SK-N-SH (cell line): ENCODE measurements around the gene RETSAT. TPM values are rescaled to one million over a fixed set of nuclear protein-coding genes. Genes with fewer than 3 reads are reported as not detected.

Source experiments
- CTCF ChIA-PET: fragments of 300-600, 350-600 bp; formaldehyde crosslinking; extraction: SDS; loops from one replicate; lab custom pipeline; 2021; lab: Yijun Ruan, JAX
- POLR2A ChIA-PET: fragments of 350-600 bp; sonication (Branson Sonifier 250); formaldehyde crosslinking; extraction: SDS; loops from one replicate; lab custom pipeline; 2020; ENCODE audit warnings: antibody characterized with exemption, inconsistent platforms; lab: Yijun Ruan, JAX
- DNase-seq: peaks from one replicate; pipeline ENCODE4 v3.0.0; 2012
- H2AFZ ChIP-seq: fragments of 200-600 bp; sonication (generic); 2 replicates; pipeline ENCODE4 v1.8.1; 2016; ENCODE audit warnings: antibody characterized with exemption, mild to moderate bottlenecking, low read depth
- H3F3A ChIP-seq: fragments of 200-600 bp; sonication (generic); replicated peaks from 2 replicates; pipeline ENCODE3; 2016; ENCODE audit warnings: antibody characterized with exemption, mild to moderate bottlenecking; ENCODE audit not compliant: insufficient read depth
- H3K27ac ChIP-seq, 2 experiments: fragments of 200-500 bp in 1 of 2; fragments of 200-600 bp in 1 of 2; sonication (Bioruptor generic) in 1 of 2; sonication (generic), shearing (Covaris generic) in 1 of 2; 2 replicates each; pipeline versions ENCODE4 v1.5.1 to v1.6.1; 2014 to 2016; ENCODE audit warnings: low read depth in 2 of 2, inconsistent platforms in 1 of 2, low read length in 1 of 2, mild to moderate bottlenecking in 1 of 2, mixed read lengths in 1 of 2
- H3K27me3 ChIP-seq: fragments of 200-600 bp; sonication (generic), shearing (Covaris generic); 2 replicates; pipeline ENCODE4 v1.6.1; 2016; ENCODE audit warnings: mixed run types; ENCODE audit not compliant: insufficient read depth
- H3K36me3 ChIP-seq, 2 experiments: fragments of 200-500 bp in 1 of 2; fragments of 200-600 bp in 1 of 2; sonication (Bioruptor generic) in 1 of 2; sonication (generic) in 1 of 2; replicated peaks in 1 of 2; 2 replicates each; pipeline versions ENCODE3 to v1.5.1; 2014 to 2016; ENCODE audit warnings: low read length in 1 of 2, mild to moderate bottlenecking in 1 of 2; ENCODE audit not compliant: insufficient read depth in 2 of 2, control insufficient read depth in 1 of 2
- H3K4me1 ChIP-seq, 2 experiments: fragments of 200-500 bp in 1 of 2; fragments of 200-600 bp in 1 of 2; sonication (Bioruptor generic) in 1 of 2; sonication (generic), shearing (Covaris generic) in 1 of 2; 2 replicates each; pipeline versions ENCODE4 v1.5.1 to v1.6.1; 2014 to 2016; ENCODE audit warnings: low read depth in 1 of 2, low read length in 1 of 2, mixed run types in 1 of 2; ENCODE audit not compliant: insufficient read depth in 2 of 2, control insufficient read depth in 1 of 2
- H3K4me2 ChIP-seq: fragments of 200-600 bp; sonication (generic), shearing (Covaris generic); 2 replicates; pipeline ENCODE4 v1.6.1; 2017; ENCODE audit warnings: mixed run types
- H3K4me3 ChIP-seq, 2 experiments: fragments of 200-500 bp in 1 of 2; fragments of 200-600 bp in 1 of 2; sonication (Bioruptor generic) in 1 of 2; sonication (generic), shearing (Covaris generic) in 1 of 2; 2 replicates each; pipeline versions ENCODE4 v1.5.1 to v1.8.1; 2014 to 2016; ENCODE audit warnings: low read depth in 2 of 2, inconsistent platforms in 1 of 2, low read length in 1 of 2, mild to moderate bottlenecking in 1 of 2, mixed read lengths in 1 of 2, moderate library complexity in 1 of 2
- H3K79me2 ChIP-seq: fragments of 200-600 bp; sonication (generic); 2 replicates; pipeline ENCODE4 v1.8.1; 2017; ENCODE audit warnings: mild to moderate bottlenecking; ENCODE audit not compliant: insufficient read depth
- H3K9ac ChIP-seq: fragments of 200-600 bp; sonication (generic); 2 replicates; pipeline ENCODE4 v1.6.1; 2017; ENCODE audit warnings: mixed run types
- H3K9me2 ChIP-seq: fragments of 200-600 bp; sonication (generic); 2 replicates; pipeline ENCODE4 v1.6.1; 2017; ENCODE audit warnings: mixed run types
- H3K9me3 ChIP-seq: fragments of 200-600 bp; sonication (generic); 2 replicates; pipeline ENCODE4 v1.6.1; 2017; ENCODE audit warnings: mixed run types, mild to moderate bottlenecking, moderate library complexity
- H4K20me1 ChIP-seq: fragments of 200-600 bp; sonication (generic); 2 replicates; pipeline ENCODE4 v1.6.1; 2017; ENCODE audit warnings: mild to moderate bottlenecking, mixed run types; ENCODE audit not compliant: insufficient read depth
- ELF1 ChIP-seq: IDR thresholded peaks from 2 replicates; pipeline ENCODE4 v1.4.0; 2012
- FOSL2 ChIP-seq: IDR thresholded peaks from 2 replicates; pipeline ENCODE4 v1.4.0; 2012; ENCODE audit warnings: low read depth, mild to moderate bottlenecking, moderate library complexity, borderline replicate concordance
- GABPA ChIP-seq: IDR thresholded peaks from 2 replicates; pipeline ENCODE4 v1.4.0; 2012; ENCODE audit warnings: low read depth, mild to moderate bottlenecking
- GATA2 ChIP-seq: sonication (generic); formaldehyde crosslinking; IDR thresholded peaks from 2 replicates; pipeline ENCODE4 v1.5.0; 2020; ENCODE audit warnings: mild to moderate bottlenecking, missing genetic modification reagents
- JUND ChIP-seq: IDR thresholded peaks from 2 replicates; pipeline ENCODE4 v1.4.0; 2012
- NFIC ChIP-seq: IDR thresholded peaks from 2 replicates; pipeline ENCODE4 v1.4.0; 2012; ENCODE audit warnings: borderline replicate concordance
- NRF1 ChIP-seq: IDR thresholded peaks from 2 replicates; pipeline ENCODE4 v1.6.1; 2012; ENCODE audit warnings: low read depth, mild to moderate bottlenecking, low read length
- PBX3 ChIP-seq: IDR thresholded peaks from 2 replicates; pipeline ENCODE4; 2012
- RAD21 ChIP-seq: IDR thresholded peaks from 2 replicates; pipeline ENCODE4 v1.6.1; 2012; ENCODE audit warnings: mild to moderate bottlenecking, low read length
- REST ChIP-seq: IDR thresholded peaks from 2 replicates; pipeline ENCODE4 v1.6.1; 2012; ENCODE audit warnings: mild to moderate bottlenecking, low read depth, low read length, moderate library complexity
- RFX5 ChIP-seq: IDR thresholded peaks from 2 replicates; pipeline ENCODE4 v1.6.1; 2012; ENCODE audit warnings: mild to moderate bottlenecking, improper control_type of control experiment, low read length
- SMC3 ChIP-seq: IDR thresholded peaks from 2 replicates; pipeline ENCODE4 v1.6.1; 2012; ENCODE audit warnings: low read depth, low read length, improper control_type of control experiment
- TCF12 ChIP-seq: IDR thresholded peaks from 2 replicates; pipeline ENCODE4 v1.4.0; 2012
- USF2 ChIP-seq: fragments of 150-350 bp; IDR thresholded peaks from 2 replicates; pipeline ENCODE4 v1.6.1; 2017; ENCODE audit warnings: antibody characterized with exemption, low read length, low read depth, borderline replicate concordance
- WGBS: methylation state at CpG from one replicate; pipeline ENCODE4 v1.1.6; 2017; ENCODE audit warnings: low lambda C conversion rate; 5-methylcytosine and 5-hydroxymethylcytosine counted together
- polyA plus RNA-seq, 3 experiments: library from polyadenylated mRNA; depleted of rRNA; stranded (reverse); fragments of >200 nt; gene quantifications; 2 replicates each; pipeline ENCODE4 v1.2.3, GENCODE V29; 2012
- TF ChIP-seq, protein P1 (sequence below): IDR thresholded peaks from 2 replicates; pipeline ENCODE4 v1.4.0; 2012; ENCODE audit warnings: low read depth
- TF ChIP-seq, protein P2 (sequence below): IDR thresholded peaks from 2 replicates; pipeline ENCODE4 v1.4.0; 2012; ENCODE audit warnings: low read depth, borderline replicate concordance
- TF ChIP-seq, protein P3 (sequence below): fragments of 200-600 bp; sonication (generic); IDR thresholded peaks from 2 replicates; pipeline ENCODE4 v1.6.1; 2017; ENCODE audit warnings: antibody characterized with exemption, mild to moderate bottlenecking, moderate library complexity

RETSAT gene
- polyA plus RNA-seq, 1 of the 3 experiments (the other 2 are of a cell fraction): 28.0 TPM

GRCh38 chr2:85356186-85356585, 1.9 kb upstream of the RETSAT start:
- Histone ChIP-seq H2AFZ (no peak overlapping the region), H3K4me3 (no peak overlapping the region), H3K9me2 (no peaks in the 10 kb centered on the region), H3K9ac (no peak overlapping the region), H3K4me2 (no peak overlapping the region), H3K9me3 (no peaks in the 10 kb centered on the region), H3K36me3 (peaks cover 13 to 22% of the 10 kb centered on the region in 2 experiments), H3K27me3 (no peaks in the 10 kb centered on the region), H3F3A (no peaks in the 10 kb centered on the region), H4K20me1 (no peaks in the 10 kb centered on the region), H3K4me1 (peaks cover 5 to 10% of the 10 kb centered on the region in 2 experiments; a peak in 2 of 4 replicates), H3K27ac (no peak overlapping the region), H3K79me2 (peaks cover 63% of the 10 kb centered on the region)
- POLR2A ChIA-PET: no interaction called here
- 96% methylated on average over 2 of the region's 2 CpGs for WGBS
- TF ChIP-seq FOSL2 (no peak), RAD21 (no peak), NFIC (no peak), SMC3 (no peak), RFX5 (no peak), TCF12 (no peak)
- CTCF ChIA-PET: interaction anchor here (1.4 kb wide), 1 partner anchor 14 kb away, joined by 4 read pairs; no protein-coding TSS in a partner anchor
- no peak for DNase-seq

DNA sequence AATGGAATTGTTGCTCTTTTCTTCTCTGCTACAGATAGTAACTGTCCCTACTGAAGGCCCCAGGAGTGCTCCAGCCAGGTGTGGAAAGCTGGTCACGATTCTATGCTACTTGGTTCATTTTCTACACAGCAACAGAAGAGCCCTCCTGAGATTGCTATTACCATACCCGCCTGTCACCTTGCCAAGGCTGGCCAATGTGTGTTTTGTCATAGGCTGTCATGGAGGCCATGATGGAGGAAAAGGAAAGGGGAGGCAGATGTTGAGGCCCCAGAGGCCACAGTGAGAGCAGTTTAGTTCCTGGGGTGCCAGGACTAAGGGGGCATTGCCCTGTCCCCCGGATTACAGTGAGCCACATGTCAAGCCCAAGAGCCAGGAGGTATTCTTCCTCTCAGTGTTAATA, 1.2 kb upstream of the RETSAT start:
- Histone ChIP-seq H4K20me1 (no peaks in the 10 kb centered on the region), H3K9me3 (no peaks in the 10 kb centered on the region), H3F3A (no peaks in the 10 kb centered on the region), H3K4me1 (peaks cover 5 to 10% of the 10 kb centered on the region in 2 experiments; a peak in 2 of 4 replicates), H3K4me2 (peak overlapping the region; percentile 82), H3K27ac (no peak overlapping the region), H3K9me2 (no peaks in the 10 kb centered on the region), H3K36me3 (peaks cover 17 to 22% of the 10 kb centered on the region in 2 experiments), H3K79me2 (peaks cover 63% of the 10 kb centered on the region), H3K27me3 (no peaks in the 10 kb centered on the region), H2AFZ (peak overlapping the region; percentile 80), H3K9ac (peak overlapping the region; percentile 89; the same call in 1 of the 2 replicates), H3K4me3 (peak overlapping the region; percentile 75 to 89)
- 70% methylated on average over 3 of the region's 3 CpGs for WGBS
- no peak for DNase-seq
- ChIA-PET CTCF (interaction anchor here (1.4 kb wide), 1 partner anchor 19 kb away, joined by 4 read pairs; no protein-coding TSS in a partner anchor), POLR2A (interaction anchor here (1.5 kb wide), 1 partner anchor 183 kb away, joined by 7 read pairs; the partner anchor contains the start of gene MAT2A)
- TF ChIP-seq NRF1 (no peak), GATA2 (CRISPR knock-in tag) (no peak), JUND (no peak), NFIC (no peak), ELF1 (no peak), PBX3 (no peak), FOSL2 (no peak), GABPA (no peak), USF2 (no peak), TCF12 (no peak), REST (no peak)
- TF ChIP-seq, protein P1, sequence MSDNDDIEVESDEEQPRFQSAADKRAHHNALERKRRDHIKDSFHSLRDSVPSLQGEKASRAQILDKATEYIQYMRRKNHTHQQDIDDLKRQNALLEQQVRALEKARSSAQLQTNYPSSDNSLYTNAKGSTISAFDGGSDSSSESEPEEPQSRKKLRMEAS: no peak
- TF ChIP-seq, protein P2, sequence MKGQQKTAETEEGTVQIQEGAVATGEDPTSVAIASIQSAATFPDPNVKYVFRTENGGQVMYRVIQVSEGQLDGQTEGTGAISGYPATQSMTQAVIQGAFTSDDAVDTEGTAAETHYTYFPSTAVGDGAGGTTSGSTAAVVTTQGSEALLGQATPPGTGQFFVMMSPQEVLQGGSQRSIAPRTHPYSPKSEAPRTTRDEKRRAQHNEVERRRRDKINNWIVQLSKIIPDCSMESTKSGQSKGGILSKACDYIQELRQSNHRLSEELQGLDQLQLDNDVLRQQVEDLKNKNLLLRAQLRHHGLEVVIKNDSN: no peak
- TF ChIP-seq, protein P3, sequence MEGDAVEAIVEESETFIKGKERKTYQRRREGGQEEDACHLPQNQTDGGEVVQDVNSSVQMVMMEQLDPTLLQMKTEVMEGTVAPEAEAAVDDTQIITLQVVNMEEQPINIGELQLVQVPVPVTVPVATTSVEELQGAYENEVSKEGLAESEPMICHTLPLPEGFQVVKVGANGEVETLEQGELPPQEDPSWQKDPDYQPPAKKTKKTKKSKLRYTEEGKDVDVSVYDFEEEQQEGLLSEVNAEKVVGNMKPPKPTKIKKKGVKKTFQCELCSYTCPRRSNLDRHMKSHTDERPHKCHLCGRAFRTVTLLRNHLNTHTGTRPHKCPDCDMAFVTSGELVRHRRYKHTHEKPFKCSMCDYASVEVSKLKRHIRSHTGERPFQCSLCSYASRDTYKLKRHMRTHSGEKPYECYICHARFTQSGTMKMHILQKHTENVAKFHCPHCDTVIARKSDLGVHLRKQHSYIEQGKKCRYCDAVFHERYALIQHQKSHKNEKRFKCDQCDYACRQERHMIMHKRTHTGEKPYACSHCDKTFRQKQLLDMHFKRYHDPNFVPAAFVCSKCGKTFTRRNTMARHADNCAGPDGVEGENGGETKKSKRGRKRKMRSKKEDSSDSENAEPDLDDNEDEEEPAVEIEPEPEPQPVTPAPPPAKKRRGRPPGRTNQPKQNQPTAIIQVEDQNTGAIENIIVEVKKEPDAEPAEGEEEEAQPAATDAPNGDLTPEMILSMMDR: no peak
